Stimulated activated CD8-positive, alpha-beta memory T cell treated with anti-CD3 and anti-CD28 coated beads, Interleukin-7, amount 100 ng/mL, for 1 hour (primary cell): ENCODE data around the gene ADCK2.
"Not testable (repeated sequence)": the region's sequence is repeated elsewhere in the genome, so short reads cannot be mapped to it uniquely, and the experiment has no call there.

ENCODE experiments used
- DNase-seq, 2 donors: peaks; one replicate each; pipeline ENCODE4 v3.0.0-alpha.2; 2020; ENCODE audit warnings: low read depth in 2 of 2

The ADCK2 gene

DNA sequence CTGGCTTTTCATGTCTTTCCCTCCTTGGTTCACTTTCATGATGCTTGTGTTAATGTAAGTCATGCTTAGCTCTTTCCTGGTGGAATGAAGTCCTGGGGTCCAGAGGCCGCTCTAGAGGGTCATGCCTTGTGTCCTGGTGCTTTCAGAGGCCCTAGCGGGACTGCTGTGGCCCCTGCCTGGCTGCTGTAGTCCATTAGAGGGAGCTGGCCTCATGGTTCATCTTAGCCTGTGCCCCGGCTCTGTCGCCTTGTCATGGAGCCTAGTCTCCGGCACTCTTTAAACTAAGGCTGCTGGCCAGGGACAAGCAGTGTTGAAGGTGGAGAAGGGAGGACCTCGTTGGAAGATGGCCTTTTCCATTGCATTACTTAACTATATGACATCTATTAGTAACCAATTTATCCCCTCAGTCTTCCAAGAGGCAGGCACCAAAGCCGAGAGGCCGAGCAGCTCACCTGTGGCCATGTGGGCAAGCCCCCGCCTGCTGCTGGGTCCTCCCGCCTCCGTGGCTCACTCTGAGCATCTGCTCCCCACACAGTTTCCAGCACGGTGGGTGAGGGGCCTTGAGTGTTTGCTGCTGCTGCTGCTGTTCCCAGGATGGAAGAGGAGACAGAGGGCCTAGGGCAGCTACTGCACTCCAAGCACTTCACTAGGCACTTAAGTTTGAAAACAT is 18.8 kb downstream of the ADCK2 start:
- no peak for DNase-seq

DNA sequence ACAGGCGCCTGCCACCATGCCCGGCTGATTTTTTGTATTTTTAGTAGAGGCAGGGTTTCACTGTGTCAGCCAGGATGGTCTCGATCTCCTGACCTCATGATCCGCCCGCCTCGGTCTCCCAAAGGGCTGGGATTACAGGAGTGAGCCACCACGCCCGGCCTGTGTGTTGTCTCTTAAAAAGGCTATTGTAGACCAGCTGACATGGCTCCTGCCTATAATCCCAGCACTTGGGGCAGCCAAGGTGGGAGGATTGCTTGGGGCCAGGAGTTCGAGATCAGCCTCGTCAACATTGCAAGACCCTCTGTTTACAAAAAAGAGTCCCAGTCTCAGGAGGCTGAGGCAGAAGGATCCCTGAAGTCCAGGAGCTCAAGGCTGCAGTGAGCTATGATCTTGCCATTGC is 21.1 kb downstream of the ADCK2 start:
- DNase-seq = not testable (repeated sequence)

DNA sequence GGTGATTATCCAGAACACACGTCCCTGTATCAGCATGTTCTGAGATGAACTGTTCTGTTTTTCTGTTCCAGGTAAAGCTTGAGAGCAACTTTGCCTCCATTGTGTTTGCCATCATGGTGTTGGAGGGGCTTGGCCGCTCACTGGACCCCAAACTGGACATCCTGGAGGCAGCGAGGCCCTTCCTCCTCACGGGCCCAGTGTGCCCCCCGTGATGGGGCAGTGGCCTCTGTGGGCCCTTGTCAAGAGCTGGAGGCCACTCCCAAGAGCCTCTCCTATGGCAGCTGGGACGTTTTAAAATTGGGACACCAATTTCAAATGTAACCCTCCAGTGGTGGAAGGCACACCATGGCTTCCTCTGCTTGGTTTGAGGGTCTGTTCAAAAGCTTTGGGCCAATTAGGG is 21.8 kb downstream of the ADCK2 start:
- DNase-seq = no peak

DNA sequence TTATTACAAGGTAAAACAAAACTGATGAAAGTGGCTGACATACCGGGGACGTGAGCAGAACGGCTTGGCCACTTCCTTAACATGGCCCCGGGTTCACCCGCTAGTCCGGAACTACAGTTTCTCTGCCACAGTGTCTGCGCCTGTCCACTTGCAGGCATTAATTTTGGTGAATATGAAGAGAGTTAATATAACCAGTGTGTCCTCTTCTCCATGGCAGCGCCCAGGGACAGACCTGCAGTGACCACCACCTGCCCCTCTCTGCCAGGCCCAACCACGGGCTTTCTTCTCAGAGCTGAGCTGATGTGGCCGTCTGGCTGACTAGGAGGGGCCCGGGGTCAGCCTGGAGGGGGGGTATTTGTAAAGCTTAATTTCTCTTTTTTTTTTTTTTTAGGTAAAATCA is 22.6 kb downstream of the ADCK2 start:
- no peak for DNase-seq

DNA sequence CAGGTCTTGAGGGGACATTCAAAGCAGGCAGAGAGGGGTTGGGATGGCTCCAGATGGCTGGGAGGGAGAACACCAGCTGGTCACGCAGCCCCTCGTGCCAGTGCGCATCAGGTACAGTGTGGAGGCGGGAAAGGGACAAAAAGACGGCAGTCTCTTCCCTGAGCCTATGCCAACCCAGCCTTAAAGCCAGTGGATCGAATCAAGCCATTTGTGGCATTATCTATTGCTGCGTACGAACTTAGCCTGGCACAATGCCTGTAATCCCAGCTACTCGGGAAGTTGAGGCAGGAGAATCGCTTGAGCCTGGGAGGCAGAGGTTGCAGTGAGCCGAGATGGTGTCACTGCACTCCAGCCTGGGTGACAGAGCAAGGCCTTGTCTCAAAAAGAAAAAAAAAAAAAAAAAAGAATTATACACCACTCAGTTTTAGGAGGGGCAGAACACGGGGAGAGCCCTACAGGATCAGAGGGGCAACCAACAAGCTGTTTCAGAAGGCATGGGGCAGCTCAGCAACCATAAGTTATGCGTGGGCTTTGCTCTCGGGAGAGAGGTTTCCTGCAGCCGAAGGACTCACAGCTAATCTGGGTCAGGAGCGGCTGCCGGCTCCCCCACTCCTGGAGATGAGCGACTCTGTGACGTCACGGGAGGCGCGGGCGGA is 23.4 kb downstream of the ADCK2 start:
- DNase-seq = peak; percentile 88 to 91

DNA sequence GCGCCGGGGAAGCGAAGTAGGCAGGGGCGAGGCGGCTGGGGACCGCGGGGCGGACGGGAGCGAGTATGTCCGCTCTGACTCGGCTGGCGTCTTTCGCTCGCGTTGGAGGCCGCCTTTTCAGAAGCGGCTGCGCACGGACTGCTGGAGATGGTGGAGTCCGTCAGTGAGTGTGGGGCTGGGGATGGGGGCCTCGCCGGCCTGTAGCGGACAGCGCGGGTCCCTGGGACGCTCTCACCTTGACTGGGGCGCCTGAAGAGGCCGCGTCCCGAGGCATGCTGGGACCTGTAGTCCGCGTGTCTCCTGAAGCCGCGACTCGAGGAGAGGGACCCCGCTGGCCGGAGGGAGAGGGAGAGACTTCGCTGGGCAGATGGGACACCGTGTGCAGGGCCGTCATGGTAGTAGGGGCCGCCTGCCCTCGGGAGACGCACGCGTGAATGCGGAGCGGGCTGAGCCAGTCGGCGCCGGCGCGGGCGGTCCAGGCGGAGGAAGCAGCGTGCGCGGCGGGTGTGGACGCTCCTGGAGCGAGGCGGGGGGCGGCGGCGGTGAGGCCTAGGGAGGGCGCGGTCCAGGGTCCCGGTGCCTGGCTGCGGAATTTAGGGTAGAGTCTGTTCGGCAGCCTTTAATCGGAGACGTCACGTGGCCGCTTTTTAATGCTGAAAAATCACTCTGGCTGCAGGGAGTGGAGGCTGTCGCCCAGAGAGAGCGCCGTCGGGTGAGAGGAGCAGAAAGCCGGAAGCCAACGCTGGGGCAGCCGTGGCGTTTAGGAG is 24.1 kb downstream of the ADCK2 start, which contains the start of gene NDUFB2:
NDUFB2 (plus strand) TSS at position 29 of the 767 bp plus-strand sequence; CDS start at position 66, 37 bp downstream.
- DNase-seq = peak; percentile 30 to 42

DNA sequence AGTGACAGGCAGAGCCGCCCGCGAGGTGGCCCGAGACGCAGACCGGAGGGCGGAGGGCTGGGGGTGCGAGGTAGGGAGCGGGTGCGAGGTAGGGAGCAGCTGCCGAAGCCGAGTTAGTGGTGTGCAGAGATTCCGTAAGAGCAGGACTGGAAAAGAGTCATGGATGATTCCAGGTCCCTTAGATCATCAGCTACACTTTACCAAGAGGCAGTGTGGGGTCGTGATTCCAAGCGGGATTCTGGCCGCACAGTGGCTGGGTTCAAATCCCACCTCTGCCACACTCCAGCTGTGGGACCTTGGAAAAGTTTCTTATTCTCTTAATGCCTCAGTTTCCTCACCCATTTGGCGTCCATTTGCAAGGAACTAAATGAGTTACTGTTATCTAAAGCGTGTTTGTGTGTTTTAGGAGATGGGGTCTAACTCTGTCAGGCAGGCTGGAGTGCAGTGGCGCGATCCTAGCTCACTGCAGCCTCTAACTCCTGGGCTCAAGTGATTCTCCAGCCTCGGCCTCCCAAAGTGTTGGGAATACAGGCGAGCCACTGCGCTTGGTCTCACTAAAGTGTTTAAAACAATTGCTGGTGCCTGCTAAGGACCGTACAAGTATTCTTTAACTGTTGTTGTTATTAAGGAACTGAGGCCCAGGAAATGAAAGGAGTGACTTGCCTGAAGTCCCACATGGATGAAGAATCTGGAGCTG is 24.9 kb downstream of the ADCK2 start:
- no peak for DNase-seq

DNA sequence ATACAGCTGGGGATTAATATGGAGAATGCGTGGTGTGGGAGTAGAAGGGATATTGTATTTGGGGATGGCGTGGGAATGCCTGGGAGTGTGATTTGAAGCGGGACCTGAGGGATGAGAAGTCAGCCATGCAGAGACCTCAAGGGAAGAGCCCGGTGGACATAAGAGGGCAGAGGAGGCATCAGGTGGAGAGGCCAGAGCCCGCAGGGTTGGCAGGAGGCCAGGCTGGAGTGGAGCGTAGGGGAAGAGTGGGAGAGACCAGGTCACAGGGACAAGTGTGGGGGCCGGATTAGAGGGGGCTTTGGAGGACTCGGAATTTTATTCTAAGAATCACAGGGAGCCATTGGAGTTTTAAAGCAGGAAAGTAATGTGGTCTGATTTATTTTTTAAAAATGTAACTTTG is 25.7 kb downstream of the ADCK2 start:
- DNase-seq = no peak

DNA sequence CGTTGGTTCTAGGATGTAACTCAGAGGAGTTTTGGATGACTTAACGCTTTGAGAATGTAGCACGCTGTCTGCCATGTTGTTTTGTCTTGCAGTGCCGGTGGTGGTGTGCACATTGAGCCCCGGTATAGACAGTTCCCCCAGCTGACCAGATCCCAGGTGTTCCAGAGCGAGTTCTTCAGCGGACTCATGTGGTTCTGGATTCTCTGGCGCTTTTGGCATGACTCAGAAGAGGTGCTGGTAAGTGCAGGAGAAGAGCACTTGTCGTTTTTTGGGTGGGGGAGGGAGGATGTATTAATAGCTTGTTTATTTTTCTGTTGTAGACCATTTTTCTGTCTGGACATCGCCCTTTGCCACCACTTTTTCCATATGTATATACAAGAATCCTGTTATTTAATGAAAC is 30.0 kb downstream of the ADCK2 start:
- no peak for DNase-seq

DNA sequence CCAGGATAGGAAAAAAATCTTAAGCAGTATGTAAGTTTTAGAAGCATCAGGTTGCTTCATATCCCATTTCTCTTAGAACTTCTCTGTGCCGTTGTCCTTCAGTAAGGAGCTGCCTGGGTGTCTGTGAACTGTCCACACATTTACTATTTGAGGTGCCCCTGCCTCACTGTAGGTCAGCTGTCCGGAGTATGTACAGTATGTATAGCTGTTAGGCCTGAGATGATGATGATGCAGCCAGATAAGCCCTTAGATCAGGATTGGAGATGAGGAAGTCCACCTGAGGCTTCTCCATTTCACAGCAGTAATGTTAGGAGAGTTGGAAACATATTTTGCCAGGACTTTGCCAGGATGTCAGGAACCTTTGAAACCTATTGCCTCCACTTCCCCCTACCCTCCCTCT is 31.5 kb downstream of the ADCK2 start:
- no peak for DNase-seq

DNA sequence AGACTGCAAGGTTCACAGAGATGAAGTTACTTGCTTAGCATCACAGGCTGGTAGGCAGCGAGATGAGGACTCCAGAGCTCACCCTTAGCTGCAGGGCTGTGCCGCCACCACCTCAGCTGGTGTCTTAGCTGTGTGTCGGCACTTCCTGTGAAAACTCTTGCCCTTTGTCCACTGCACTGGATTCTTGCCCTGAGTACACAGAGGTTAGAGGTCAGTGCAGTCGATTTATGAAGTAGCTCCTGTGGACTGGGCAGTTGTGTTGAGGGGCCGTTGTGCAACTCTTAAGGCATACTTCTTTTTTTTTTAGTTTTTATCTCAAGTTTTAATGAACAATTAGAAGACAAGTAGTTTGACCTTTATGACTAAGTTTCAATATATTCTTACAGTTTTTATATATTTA is 34.4 kb downstream of the ADCK2 start:
- DNase-seq = no peak

DNA sequence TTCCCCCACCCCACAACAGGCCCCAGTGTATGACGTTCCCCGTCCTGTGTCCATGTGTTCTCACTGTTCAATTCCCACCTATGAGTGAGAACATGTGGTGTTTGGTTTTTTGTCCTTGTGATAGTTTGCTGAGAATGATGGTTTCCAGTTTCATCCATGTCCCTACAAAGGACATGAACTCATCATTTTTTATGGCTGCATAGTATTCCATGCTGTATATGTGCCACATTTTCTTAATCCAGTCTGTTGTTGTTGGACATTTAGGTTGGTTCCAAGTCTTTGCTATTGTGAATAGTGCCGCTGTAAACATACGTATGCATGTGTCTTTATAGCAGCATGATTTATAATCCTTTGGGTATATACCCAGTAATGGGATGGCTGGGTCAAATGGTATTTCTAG is 36.0 kb downstream of the ADCK2 start:
- not testable (repeated sequence) for DNase-seq

DNA sequence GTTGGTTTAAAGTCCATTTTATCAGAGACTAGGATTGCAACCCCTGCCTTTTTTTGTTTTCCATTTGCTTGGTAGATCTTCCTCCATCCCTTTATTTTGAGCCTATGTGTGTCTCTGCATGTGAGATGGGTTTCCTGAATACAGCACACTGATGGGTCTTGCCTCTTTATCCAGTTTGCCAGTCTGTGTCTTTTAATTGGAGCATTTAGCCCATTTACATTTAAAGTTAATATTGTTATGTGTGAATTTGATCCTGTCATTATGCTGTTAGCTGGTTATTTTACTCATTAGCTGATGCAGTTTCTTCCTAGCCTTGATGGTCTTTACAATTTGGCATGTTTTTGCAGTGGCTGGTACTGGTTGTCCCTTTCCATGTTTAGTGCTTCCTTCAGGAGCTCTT is 39.6 kb downstream of the ADCK2 start:
- DNase-seq = not testable (repeated sequence)

DNA sequence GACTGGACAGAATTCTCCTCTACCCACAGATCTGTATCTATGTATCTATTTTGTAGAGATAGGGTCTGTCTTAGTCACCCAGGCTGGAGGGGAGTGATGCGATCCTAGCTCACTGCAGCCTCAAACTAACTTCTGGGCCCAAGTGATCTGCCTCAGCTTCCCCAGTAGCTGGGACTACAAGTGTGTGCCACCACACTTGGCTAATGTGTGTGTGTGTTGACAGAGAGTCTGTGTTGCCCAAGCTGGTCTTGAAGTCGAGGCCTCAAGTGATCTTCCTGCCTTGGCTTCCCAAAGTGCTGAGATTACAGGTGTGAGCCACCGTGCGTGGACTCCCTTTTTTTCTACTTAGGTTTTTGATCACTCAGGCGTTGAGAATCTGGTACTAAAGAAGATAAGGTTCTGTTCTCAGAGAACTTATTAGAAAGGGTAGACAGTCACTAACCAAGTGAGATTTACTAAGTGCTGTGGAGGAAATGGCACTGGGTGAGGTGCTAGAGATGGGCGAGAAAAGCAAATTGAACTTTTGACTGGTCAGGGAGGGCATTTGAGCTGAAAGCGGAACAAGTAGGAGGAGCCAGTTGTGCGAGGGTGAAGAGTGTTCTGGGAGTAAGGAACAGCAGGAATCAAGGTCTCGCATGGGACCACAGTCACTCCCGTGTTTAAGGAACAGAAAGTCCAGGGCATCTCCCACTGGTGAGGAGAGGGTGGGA is 41.7 kb downstream of the ADCK2 start:
- DNase-seq = no peak

DNA sequence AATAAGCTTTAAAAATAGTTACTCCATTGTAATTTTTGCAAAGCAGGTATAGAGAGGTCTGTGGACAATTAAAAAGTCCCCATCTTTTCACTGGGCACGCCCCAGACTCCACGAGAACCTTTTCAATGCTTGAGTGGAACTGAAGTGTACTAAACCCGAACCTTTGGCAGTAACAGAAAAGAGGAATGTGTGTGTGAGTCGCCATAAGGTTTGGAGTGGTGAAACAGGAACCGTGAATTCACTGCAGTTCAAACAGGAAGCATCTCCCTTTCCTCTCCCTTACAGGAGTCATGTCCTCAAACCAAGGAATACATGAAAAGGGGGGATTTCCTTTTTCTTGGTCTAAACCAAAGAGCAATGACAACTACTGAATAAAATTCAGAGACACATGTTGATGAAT is 47.0 kb downstream of the ADCK2 start:
- DNase-seq = no peak

DNA sequence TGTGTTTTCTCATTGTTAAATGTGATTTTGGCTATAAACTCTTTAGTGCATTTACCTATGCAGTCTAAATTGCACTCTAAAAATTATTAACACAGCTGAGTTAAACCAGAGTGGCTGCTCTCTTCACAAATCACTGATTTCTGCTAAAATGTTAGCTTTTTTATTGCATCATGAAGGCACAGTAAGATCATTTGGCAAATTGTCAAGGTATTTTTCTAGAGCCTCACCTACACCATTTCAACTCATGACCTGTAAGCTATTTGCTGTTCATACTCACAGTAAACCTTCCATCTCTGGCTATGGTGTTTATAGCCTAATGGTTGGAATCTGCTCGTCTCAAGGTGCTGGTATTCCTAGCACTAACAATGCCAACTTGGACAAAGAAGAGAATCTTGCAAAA is 49.5 kb downstream of the ADCK2 start:
- no peak for DNase-seq

DNA sequence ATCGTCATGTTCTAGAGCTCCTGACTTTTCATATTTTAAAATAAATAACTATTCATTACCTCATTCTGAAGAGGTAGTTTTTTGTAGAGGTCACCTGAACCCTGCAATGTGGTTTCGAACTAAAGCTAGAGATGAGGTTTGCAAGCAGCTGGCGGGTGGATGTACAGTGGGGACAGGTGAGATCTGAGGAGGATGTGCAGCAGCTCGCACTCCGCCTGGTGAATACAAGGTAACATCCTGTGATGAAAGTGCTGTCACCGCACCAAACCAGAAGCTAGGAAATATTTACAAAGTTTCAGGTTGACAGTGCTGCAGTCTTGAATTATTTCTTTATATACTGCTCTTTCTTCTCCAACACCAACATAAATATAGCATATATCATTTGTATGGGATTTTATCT is 50.3 kb downstream of the ADCK2 start:
- no peak for DNase-seq

DNA sequence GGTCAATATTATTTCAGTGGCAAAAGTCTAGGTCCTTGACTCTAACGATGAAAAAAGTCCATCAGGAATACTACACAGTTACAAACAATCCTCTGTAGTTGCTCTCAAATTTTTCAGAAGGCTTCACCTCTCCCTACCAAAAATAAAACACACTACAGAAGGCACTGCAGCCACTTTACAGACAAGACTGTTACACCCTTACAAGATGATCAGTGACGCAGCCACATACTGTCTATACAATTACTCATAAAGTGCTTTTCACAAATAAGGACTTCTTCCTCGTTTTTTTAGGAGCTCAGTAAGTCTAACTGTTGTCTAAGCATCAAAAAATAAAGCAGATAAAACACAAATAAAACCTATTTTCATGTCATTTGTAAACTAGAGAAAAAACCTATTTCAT is 50.8 kb downstream of the ADCK2 start:
- DNase-seq = no peak

DNA sequence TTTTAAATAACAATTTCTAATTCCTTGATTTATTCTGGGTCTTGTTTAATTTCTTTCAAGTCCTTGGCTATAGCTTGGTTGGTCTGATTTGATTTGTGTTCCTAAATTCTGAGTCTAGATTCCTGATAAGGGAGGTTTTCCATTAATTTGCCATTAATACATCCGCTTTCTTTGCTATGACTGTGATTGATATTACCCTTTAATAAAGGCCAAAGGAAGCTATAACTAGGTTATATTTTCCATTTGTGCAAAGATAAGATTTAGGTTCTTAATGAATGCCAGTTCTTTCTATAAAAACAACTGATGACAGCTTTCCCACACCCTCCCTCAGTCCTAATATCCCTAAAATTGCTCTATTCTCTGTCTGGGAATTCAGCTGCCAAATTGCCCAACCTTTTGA is 52.0 kb downstream of the ADCK2 start:
- DNase-seq = no peak

DNA sequence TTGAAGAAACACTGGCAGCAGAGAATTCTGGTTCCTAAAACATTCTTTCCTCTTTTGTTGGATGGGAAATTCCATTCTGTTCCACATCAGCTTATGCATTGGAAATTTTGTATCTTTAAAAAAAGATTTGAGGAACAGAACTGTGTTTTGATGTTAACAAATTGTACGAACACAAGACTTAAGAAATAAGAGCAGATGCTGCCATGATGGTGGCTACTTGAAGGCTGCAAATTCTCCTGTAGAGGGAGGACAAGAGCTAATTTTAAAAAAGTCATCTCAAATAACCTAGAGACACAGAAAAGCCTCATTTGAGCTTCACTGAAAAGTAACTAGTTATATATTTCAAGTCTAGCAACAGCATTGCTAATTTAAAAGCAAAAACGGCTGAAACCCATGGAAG is 53.5 kb downstream of the ADCK2 start:
- DNase-seq = no peak

DNA sequence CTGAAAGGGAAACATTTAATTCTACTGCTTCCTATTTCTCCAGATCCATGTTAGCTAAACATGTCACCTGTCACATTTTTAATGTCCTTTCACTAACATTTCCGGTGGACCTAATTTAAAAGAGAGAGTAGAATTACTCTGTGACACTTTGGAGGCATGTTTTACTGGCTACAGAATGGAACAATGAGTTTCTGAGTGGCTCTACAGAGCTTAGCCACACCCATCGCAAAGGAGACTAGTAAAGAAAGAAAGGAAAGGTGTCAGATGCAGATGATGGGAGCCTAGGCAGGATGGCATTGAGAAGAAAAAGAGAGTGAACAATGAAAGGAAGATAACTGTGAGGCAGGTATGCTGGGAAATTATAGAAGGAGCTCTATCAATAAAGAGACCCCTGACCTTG is 59.7 kb downstream of the ADCK2 start:
- DNase-seq = no peak

DNA sequence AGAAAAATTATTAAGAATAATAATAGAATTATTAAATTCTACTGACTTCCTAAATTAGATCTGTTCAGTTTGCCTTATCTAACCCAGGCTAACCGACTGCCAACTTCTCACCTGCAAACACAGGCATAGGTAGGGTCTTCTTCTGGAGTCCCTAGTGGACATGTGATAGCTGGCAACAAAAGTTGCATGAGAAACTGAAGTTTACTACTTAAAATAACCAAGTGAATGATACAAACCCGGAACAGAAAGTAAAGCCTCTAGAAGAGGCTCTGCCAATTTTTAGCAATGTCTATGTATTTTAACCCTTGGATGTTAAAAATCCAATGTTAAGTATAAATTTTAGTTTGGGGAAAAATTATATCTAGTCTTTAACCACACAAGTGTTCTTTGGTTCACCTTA is 61.4 kb downstream of the ADCK2 start:
- DNase-seq = no peak
